CD4-positive, alpha-beta memory T cell (primary cell): ENCODE measurements around the gene ATP8A1. TPM values are rescaled to one million over a fixed set of nuclear protein-coding genes. Genes with fewer than 3 reads are reported as not detected.

Experiments used
- CTCF ChIA-PET: fragments of 350-600 bp; sonication (Branson Sonifier 250); formaldehyde crosslinking; loops from one replicate; lab custom pipeline; 2021; ENCODE audit warnings: inconsistent platforms; ENCODE audit not compliant: partially characterized antibody; lab: Charles Lee
- POLR2A ChIA-PET: fragments of 350-600 bp; sonication (Branson Sonifier 250); formaldehyde crosslinking; loops from one replicate; lab custom pipeline; 2021; ENCODE audit not compliant: partially characterized antibody; lab: Charles Lee
- DNase-seq, 5 donors: peaks; one replicate each; pipeline versions ENCODE4 v3.0.0 to v3.0.0-alpha.2; 2020 to 2022; ENCODE audit warnings: mixed read lengths in 1 of 5
- H3K27ac ChIP-seq: one replicate; pipeline ENCODE4 v1.7.0; 2013; ENCODE audit warnings: low read depth, low read length
- H3K27me3 ChIP-seq: 2 replicates; pipeline ENCODE4 v1.7.0; 2013; ENCODE audit warnings: mild to moderate bottlenecking, low read length, moderate library complexity; ENCODE audit not compliant: insufficient read depth
- H3K36me3 ChIP-seq: 2 replicates; pipeline ENCODE4 v1.7.0; 2013; ENCODE audit warnings: mild to moderate bottlenecking, low read length, moderate library complexity; ENCODE audit not compliant: insufficient read depth
- H3K4me1 ChIP-seq: 2 replicates; pipeline ENCODE4 v1.7.0; 2013; ENCODE audit warnings: mild to moderate bottlenecking, low read length, moderate library complexity; ENCODE audit not compliant: insufficient read depth
- H3K4me3 ChIP-seq, 2 donors: one replicate each; pipeline ENCODE4 v1.7.0; 2013; ENCODE audit warnings: low read length in 2 of 2, mild to moderate bottlenecking in 1 of 2
- H3K9me3 ChIP-seq, 2 donors: one replicate each; pipeline ENCODE4 v1.7.0; 2013; ENCODE audit warnings: low read length in 2 of 2, control low read depth in 1 of 2; ENCODE audit not compliant: control insufficient read depth in 1 of 2
- H3K27ac Mint-ChIP-seq, 7 donors: one replicate each; pipeline ENCODE4 v1.8.0; 2020 to 2021; ENCODE audit warnings: mixed read lengths in 7 of 7, mild to moderate bottlenecking in 6 of 7, inconsistent platforms in 3 of 7, moderate library complexity in 3 of 7
- H3K27me3 Mint-ChIP-seq, 2 donors: one replicate each; pipeline ENCODE4 v1.8.0; 2020 to 2021; ENCODE audit warnings: mixed read lengths in 2 of 2
- H3K36me3 Mint-ChIP-seq, 2 donors: one replicate each; pipeline ENCODE4 v1.8.0; 2020 to 2021; ENCODE audit warnings: mixed read lengths in 2 of 2, inconsistent platforms in 1 of 2, mild to moderate bottlenecking in 1 of 2
- H3K4me1 Mint-ChIP-seq, 4 donors: one replicate each; pipeline ENCODE4 v1.8.0; 2020 to 2021; ENCODE audit warnings: mixed read lengths in 4 of 4, mild to moderate bottlenecking in 1 of 4
- H3K4me3 Mint-ChIP-seq, 8 donors: one replicate each; pipeline ENCODE4 v1.8.0; 2020 to 2021; ENCODE audit warnings: mixed read lengths in 8 of 8, mild to moderate bottlenecking in 7 of 8, moderate library complexity in 6 of 8, inconsistent platforms in 3 of 8
- H3K9me3 Mint-ChIP-seq, 8 donors: one replicate each; pipeline ENCODE4 v1.8.0; 2020 to 2021; ENCODE audit warnings: mixed read lengths in 8 of 8, mild to moderate bottlenecking in 5 of 8, inconsistent platforms in 3 of 8, moderate library complexity in 1 of 8
- intact Hi-C: fragments of 100-400 bp; cut with micrococcal nuclease; formaldehyde crosslinking; loops from one replicate; pipeline ENCODE4 v1.15.1; 2023
- polyA plus RNA-seq, 2 donors: library from polyadenylated mRNA; unstranded; fragments of 300-500 nt; fragmentation: Illumina TruSeq; gene quantifications; one replicate each; pipeline ENCODE4 v1.2.3, GENCODE V29; 2021
- total RNA-seq, 2 experiments: library from RNA; stranded (reverse); gene quantifications; one replicate each; pipeline ENCODE4 v1.2.3, GENCODE V29; 2021

The ATP8A1 gene
- total and polyA plus RNA-seq, 4 experiments from 2014 or later, result 4.3 to 33.5 (median 17.7) TPM

DNA sequence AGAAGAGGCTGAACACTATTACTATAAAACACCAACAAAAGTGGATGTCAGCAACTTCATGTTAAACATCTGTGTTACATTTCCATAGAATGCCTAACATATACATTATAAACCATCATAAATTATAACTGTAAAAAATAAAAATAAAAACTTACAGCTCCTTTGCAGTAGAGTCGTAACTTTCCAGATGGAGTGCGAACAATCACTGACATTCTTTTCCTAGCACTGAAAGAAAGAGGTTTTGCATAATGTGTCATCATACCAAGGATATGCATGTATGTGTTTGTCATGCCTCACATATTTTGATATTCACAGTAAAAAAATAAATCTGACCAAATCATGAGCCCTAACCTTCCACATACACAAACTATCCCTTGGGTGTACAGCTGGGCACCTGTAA, 113.1 kb downstream of the ATP8A1 start:
- Mint-ChIP-seq H3K4me3 (no peak overlapping the region), H3K9me3 (no peaks in the 10 kb centered on the region), H3K27me3 (no peaks in the 10 kb centered on the region), H3K27ac (no peak overlapping the region), H3K36me3 (peaks cover 18 to 40% of the 10 kb centered on the region in 2 donors), H3K4me1 (peaks cover 0 to 10% (median 4%) of the 10 kb centered on the region in 4 donors)
- peaks cover 5% of the 10 kb centered on the region for H3K36me3 ChIP-seq
- H3K4me3 ChIP-seq, result no peak overlapping the region
- ChIA-PET POLR2A (no interaction called here), CTCF (interaction anchor here (1.0 to 1.3 kb wide), 2 partner anchors 24 to 25 kb away, joined by 3 to 4 read pairs; no protein-coding TSS in a partner anchor)
- no peak overlapping the region for H3K27ac ChIP-seq
- intact Hi-C loops, result no loop called here
- no peaks in the 10 kb centered on the region for H3K27me3 ChIP-seq
- no peaks in the 10 kb centered on the region for H3K4me1 ChIP-seq
- no peaks in the 10 kb centered on the region for H3K9me3 ChIP-seq
- no peak for DNase-seq

DNA sequence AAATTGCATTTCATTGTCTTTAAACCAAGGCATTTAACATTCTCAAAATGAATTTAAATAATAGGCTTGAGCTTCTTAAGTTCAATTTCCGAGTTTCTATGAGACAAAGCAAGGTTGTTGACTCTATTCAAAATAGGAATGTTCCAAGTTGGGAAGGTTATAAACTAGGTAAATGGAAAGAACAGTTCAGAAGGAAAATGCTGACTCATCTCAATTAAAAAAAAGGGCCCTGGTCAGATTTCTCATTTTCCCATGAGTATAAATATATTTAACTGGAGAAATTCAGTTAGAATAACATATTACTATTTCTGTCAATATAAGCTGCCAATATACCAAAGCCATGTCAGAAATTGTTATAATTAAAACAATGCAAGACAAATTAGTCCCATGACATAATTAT, 113.8 kb downstream of the ATP8A1 start:
- no peaks in the 10 kb centered on the region for H3K27me3 ChIP-seq
- Mint-ChIP-seq H3K27ac (no peak overlapping the region), H3K4me1 (peaks cover 0 to 16% (median 9%) of the 10 kb centered on the region in 4 donors), H3K4me3 (no peak overlapping the region), H3K9me3 (peaks cover 0 to 1% (median 0%) of the 10 kb centered on the region in 8 donors), H3K27me3 (no peaks in the 10 kb centered on the region), H3K36me3 (peaks cover 13 to 40% of the 10 kb centered on the region in 2 donors)
- H3K9me3 ChIP-seq, result no peaks in the 10 kb centered on the region
- no peaks in the 10 kb centered on the region for H3K4me1 ChIP-seq
- peaks cover 5% of the 10 kb centered on the region for H3K36me3 ChIP-seq
- CTCF ChIA-PET, result interaction anchor here (1.0 to 1.3 kb wide), 2 partner anchors 24 to 25 kb away, joined by 3 to 4 read pairs; no protein-coding TSS in a partner anchor
- POLR2A ChIA-PET, result no interaction called here
- DNase-seq, result no peak
- H3K27ac ChIP-seq, result no peak overlapping the region
- intact Hi-C loops, result no loop called here
- no peak overlapping the region for H3K4me3 ChIP-seq

DNA sequence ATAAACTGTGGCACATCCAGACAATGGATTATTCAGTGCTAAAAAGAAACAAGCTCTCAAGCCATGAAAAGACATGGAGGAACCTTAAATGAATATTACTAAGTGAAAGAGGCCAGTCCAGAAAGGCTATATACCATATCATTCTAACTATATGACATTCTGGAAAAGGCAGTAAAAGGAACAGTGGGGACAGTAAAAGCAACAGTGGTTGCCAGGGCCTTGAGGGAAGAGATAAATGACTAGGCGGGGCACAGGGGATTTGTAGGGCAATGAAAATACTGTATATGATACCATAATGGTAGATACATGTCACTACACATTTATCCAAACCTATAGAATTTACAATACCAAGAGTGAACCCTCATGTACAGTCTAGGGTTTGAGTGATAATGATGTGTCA, 115.3 kb downstream of the ATP8A1 start:
- no peaks in the 10 kb centered on the region for H3K9me3 ChIP-seq
- Mint-ChIP-seq H3K4me1 (peaks cover 8 to 29% (median 15%) of the 10 kb centered on the region in 4 donors), H3K27me3 (no peaks in the 10 kb centered on the region), H3K27ac (no peak overlapping the region), H3K36me3 (peaks cover 13 to 42% of the 10 kb centered on the region in 2 donors), H3K4me3 (no peak overlapping the region), H3K9me3 (peaks cover 0 to 2% (median 0%) of the 10 kb centered on the region in 8 donors)
- POLR2A ChIA-PET, result no interaction called here
- no peak for DNase-seq
- no peaks in the 10 kb centered on the region for H3K4me1 ChIP-seq
- H3K27me3 ChIP-seq, result no peaks in the 10 kb centered on the region
- no peak overlapping the region for H3K4me3 ChIP-seq
- CTCF ChIA-PET, result no interaction called here
- H3K36me3 ChIP-seq, result no peaks in the 10 kb centered on the region
- H3K27ac ChIP-seq, result no peak overlapping the region
- intact Hi-C loops, result no loop called here

DNA sequence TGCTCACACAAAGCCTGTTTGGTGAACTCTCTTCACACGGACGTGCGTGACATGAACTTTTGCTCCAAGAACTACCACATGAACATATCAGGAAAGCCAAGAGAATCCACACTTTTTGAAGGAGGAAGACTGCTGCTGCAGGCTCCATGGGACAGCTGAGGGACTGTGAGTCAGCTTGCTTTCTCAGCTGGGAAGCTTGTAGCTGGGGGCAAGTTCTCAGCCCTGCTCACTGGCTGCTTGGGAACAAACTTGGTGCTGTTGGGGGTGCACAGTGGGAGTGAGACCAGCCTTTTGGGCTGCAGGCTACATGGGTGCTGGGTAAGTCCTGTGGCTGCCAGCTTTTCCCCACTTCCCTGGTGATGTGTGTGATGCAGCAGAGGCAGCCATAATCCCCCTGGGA, 123.9 kb downstream of the ATP8A1 start:
- Mint-ChIP-seq H3K36me3 (peaks cover 54 to 75% of the 10 kb centered on the region in 2 donors), H3K4me1 (peaks cover 10 to 17% (median 13%) of the 10 kb centered on the region in 4 donors), H3K27me3 (no peaks in the 10 kb centered on the region), H3K9me3 (no peaks in the 10 kb centered on the region), H3K4me3 (no peak overlapping the region), H3K27ac (peak overlapping the region in 1 of 7 donors; percentile 2)
- Histone ChIP-seq H3K27me3 (no peaks in the 10 kb centered on the region), H3K4me1 (no peaks in the 10 kb centered on the region), H3K4me3 (no peak overlapping the region), H3K36me3 (no peaks in the 10 kb centered on the region), H3K9me3 (no peaks in the 10 kb centered on the region), H3K27ac (no peak overlapping the region)
- ChIA-PET POLR2A (interaction anchor here (1.5 kb wide), 1 partner anchor 13 kb away, joined by 4 read pairs; no protein-coding TSS in a partner anchor), CTCF (interaction anchor here (4.2 kb wide), 1 partner anchor 13 kb away, joined by 16 read pairs; no protein-coding TSS in a partner anchor)
- intact Hi-C loops, result no loop called here
- DNase-seq, result no peak

DNA sequence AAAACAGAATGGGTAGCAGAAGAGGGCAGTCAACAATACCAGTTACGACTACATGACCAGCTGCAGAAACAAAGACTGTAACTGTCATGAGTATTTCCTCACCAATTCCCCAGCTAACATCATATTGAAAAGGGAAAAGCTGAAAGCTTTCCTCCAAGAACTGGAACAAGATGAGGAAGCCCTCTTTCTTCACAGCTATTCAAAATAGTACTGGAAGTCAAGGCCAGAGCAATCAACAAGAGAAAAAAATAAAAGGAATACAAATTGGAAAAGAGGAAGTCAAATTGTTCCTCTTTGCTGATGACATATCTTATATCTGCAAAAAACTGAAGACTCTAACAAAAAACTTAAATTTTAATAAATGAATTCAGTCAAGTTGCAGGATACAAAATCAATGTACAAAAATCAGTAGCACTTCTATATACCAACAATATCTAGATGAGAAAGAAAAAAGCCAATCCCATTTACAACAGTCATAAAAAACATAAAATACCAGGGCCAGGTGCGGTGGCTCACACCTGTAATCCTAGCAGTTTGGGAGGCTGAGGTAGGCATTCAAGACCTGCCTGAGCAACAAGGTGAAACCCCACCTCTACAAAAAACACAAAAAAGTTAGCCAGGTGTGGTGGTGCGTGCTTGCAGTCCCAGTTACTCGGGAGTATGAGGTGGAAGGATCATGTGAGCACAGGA, 125.4 kb downstream of the ATP8A1 start:
- H3K4me1 ChIP-seq, result no peaks in the 10 kb centered on the region
- intact Hi-C loops, result no loop called here
- Mint-ChIP-seq H3K9me3 (no peaks in the 10 kb centered on the region), H3K27me3 (no peaks in the 10 kb centered on the region), H3K36me3 (peaks cover 51 to 69% of the 10 kb centered on the region in 2 donors), H3K27ac (peak overlapping the region in 1 of 7 donors; percentile 72), H3K4me3 (no peak overlapping the region), H3K4me1 (peaks cover 4 to 6% (median 5%) of the 10 kb centered on the region in 4 donors)
- CTCF ChIA-PET, result interaction anchor here (4.2 kb wide), 1 partner anchor 12 kb away, joined by 16 read pairs; no protein-coding TSS in a partner anchor
- H3K27ac ChIP-seq, result no peak overlapping the region
- no peaks in the 10 kb centered on the region for H3K36me3 ChIP-seq
- H3K4me3 ChIP-seq, result no peak overlapping the region
- H3K27me3 ChIP-seq, result no peaks in the 10 kb centered on the region
- H3K9me3 ChIP-seq, result no peaks in the 10 kb centered on the region
- no peak for DNase-seq
- POLR2A ChIA-PET, result interaction anchor here (0.7 kb wide), 1 partner anchor 372 kb away, joined by 3 read pairs; no protein-coding TSS in a partner anchor

DNA sequence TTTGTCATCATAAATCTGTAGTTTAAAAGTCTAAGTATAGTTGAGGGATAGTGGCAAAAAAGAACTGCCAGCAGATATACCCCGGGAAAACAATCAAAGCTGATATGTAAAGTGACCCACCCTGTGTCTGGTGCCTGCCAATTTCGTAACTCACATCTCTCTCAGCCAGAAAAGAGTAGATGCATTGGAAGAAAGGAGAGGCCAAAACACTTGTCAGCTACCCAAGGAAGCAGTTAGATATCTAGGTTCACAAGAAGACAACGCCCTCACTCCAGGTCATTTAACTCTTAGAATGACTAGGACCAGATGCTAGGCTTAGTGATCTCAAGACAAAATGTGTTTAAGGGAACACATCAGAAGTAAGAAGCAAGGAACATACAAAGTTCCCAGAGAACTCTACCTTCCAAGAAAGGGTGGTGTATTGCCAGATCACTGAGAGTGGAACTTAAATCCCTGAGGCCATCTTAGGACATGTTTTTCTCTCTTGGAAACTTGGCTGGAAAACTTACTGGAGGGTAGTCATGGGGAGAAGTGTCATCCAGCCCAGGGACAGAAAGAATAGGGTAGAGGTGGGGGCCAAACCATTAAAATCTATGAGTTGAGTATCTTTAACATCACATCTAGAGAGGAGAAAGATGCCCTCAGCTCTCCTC, 133.7 kb downstream of the ATP8A1 start:
- H3K27me3 ChIP-seq, result no peaks in the 10 kb centered on the region
- ChIA-PET CTCF (interaction anchor here (1.9 kb wide), 1 partner anchor 152 kb away, joined by 4 read pairs; no protein-coding TSS in a partner anchor), POLR2A (no interaction called here)
- no peaks in the 10 kb centered on the region for H3K4me1 ChIP-seq
- intact Hi-C loops, result no loop called here
- no peak overlapping the region for H3K27ac ChIP-seq
- Mint-ChIP-seq H3K4me3 (no peak overlapping the region), H3K27ac (peak overlapping the region in 4 of 7 donors; percentile 10 to 56 (median 22)), H3K36me3 (peaks cover 23 to 34% of the 10 kb centered on the region in 2 donors), H3K27me3 (no peaks in the 10 kb centered on the region), H3K4me1 (no peaks in the 10 kb centered on the region), H3K9me3 (no peaks in the 10 kb centered on the region)
- DNase-seq, result no peak
- no peaks in the 10 kb centered on the region for H3K9me3 ChIP-seq
- no peaks in the 10 kb centered on the region for H3K36me3 ChIP-seq
- no peak overlapping the region for H3K4me3 ChIP-seq
